Measurements from ENCODE around the gene RPSA.

RPSA gene

DNA sequence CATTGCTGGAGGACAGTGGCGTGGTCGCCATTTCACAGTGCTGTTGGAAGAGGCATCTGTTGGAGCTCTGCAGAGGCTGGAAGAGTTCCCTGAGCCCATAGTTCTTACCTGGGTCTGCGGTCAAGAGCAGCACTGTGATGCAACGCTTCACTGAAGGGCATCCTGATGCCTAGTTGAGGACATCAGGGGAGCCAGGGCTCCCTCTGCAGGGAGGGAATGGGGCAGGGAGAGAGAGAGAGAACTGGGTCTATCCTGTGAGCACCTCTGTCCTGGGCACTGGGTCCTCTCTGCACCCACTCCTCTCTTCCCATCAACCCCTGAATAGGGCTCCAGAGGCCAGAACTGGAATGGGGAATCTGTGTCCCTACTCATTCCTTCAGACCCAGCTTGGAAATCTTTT lies 37.0 kb downstream of the RPSA start:
- Histone ChIP-seq H3K27me3 (ENCODE audit: insufficient read depth, low read length, poor library complexity, severe bottlenecking) (no peaks in the 10 kb centered on the region), H3K36me3 (ENCODE audit: insufficient read depth, low read length) (no peaks in the 10 kb centered on the region), H3F3A (ENCODE audit: low read depth) (no peaks in the 10 kb centered on the region), H3K4me2 (ENCODE audit: low read depth, low read length, poor library complexity, severe bottlenecking) (no peak overlapping the region), H3K4me1 (ENCODE audit: insufficient read depth, low read length, poor library complexity, severe bottlenecking) (no peaks in the 10 kb centered on the region), H3K9me2 (replicated peaks; ENCODE audit: low read depth, low read length) (no peaks in the 10 kb centered on the region), H2AFZ (ENCODE audit: low read length) (no peak overlapping the region), H4K20me1 (ENCODE audit: insufficient read depth, low read length, poor library complexity, severe bottlenecking) (no peaks in the 10 kb centered on the region), H3K9me3 (ENCODE audit: insufficient read depth, low read depth, low read length) (no peaks in the 10 kb centered on the region), H3K4me3 (ENCODE audit: low read length, poor library complexity, severe bottlenecking) (no peak overlapping the region), H3K79me2 (ENCODE audit: insufficient read depth, low read length) (no peaks in the 10 kb centered on the region), H3K9ac (ENCODE audit: low read depth, low read length, poor library complexity, severe bottlenecking) (no peak overlapping the region)
- TF ChIP-seq, protein P1, sequence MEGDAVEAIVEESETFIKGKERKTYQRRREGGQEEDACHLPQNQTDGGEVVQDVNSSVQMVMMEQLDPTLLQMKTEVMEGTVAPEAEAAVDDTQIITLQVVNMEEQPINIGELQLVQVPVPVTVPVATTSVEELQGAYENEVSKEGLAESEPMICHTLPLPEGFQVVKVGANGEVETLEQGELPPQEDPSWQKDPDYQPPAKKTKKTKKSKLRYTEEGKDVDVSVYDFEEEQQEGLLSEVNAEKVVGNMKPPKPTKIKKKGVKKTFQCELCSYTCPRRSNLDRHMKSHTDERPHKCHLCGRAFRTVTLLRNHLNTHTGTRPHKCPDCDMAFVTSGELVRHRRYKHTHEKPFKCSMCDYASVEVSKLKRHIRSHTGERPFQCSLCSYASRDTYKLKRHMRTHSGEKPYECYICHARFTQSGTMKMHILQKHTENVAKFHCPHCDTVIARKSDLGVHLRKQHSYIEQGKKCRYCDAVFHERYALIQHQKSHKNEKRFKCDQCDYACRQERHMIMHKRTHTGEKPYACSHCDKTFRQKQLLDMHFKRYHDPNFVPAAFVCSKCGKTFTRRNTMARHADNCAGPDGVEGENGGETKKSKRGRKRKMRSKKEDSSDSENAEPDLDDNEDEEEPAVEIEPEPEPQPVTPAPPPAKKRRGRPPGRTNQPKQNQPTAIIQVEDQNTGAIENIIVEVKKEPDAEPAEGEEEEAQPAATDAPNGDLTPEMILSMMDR (conservative IDR thresholded peaks at IDR 0.05; ENCODE audit: low read length), result peak; percentile 38
- no peak for TF ChIP-seq EZH2phosphoT487 (IDR thresholded peaks at IDR 0.05; ENCODE audit: borderline replicate concordance)

DNA sequence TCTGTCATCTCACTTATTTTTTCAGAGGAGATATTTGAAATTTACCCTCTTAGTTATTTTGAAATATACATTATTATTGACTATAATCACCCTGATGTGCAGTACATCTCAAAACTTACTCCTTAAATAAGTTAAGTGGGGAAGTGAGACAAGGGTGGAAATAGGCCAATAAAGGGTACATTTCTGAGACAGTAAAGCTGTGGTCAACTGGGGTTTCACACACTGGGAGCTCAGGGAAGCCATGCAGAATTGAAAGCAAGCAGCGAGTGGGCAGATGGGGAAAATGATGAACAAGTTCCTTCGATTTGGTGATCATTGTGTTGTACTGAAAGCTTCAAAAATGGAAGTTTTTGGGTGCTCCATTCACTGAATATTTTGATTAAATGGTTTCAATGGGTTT lies 39.4 kb downstream of the RPSA start:
- Histone ChIP-seq H2AFZ (ENCODE audit: low read length) (no peak overlapping the region), H3K4me1 (ENCODE audit: insufficient read depth, low read length, poor library complexity, severe bottlenecking) (no peaks in the 10 kb centered on the region), H3F3A (ENCODE audit: low read depth) (no peaks in the 10 kb centered on the region), H3K27me3 (ENCODE audit: insufficient read depth, low read length, poor library complexity, severe bottlenecking) (no peaks in the 10 kb centered on the region), H3K4me3 (ENCODE audit: low read length, poor library complexity, severe bottlenecking) (no peak overlapping the region), H4K20me1 (ENCODE audit: insufficient read depth, low read length, poor library complexity, severe bottlenecking) (no peaks in the 10 kb centered on the region), H3K36me3 (ENCODE audit: insufficient read depth, low read length) (no peaks in the 10 kb centered on the region), H3K9me2 (replicated peaks; ENCODE audit: low read depth, low read length) (no peaks in the 10 kb centered on the region), H3K9me3 (ENCODE audit: insufficient read depth, low read depth, low read length) (no peaks in the 10 kb centered on the region), H3K9ac (ENCODE audit: low read depth, low read length, poor library complexity, severe bottlenecking) (no peak overlapping the region), H3K79me2 (ENCODE audit: insufficient read depth, low read length) (no peaks in the 10 kb centered on the region), H3K4me2 (ENCODE audit: low read depth, low read length, poor library complexity, severe bottlenecking) (no peak overlapping the region)
- TF ChIP-seq, protein P1 (conservative IDR thresholded peaks at IDR 0.05; ENCODE audit: low read length), result no peak
- no peak for TF ChIP-seq EZH2phosphoT487 (IDR thresholded peaks at IDR 0.05; ENCODE audit: borderline replicate concordance)

DNA sequence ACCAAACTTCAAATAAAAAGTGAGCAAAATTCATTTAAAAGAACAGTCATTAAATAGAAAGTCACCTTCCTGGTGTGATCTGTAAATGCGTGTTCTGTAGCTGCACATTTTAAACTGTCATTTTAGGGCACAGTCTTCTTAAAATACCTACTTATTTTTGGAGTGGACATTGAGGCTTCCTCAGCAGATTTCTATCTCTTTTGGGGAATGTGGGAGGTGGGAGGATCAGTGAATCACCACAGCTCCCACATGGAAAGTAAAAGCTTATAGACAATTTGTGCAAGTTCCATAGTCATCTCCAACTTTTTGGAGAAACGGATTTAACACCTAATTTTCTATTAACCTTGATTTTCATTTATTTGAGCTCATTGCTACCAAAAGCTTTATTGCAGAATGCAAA lies 39.9 kb downstream of the RPSA start:
- TF ChIP-seq, protein P1 (conservative IDR thresholded peaks at IDR 0.05; ENCODE audit: low read length), result no peak
- no peak for TF ChIP-seq EZH2phosphoT487 (IDR thresholded peaks at IDR 0.05; ENCODE audit: borderline replicate concordance)

More for the DNA sequence above, 39.9 kb downstream of the RPSA start:
- H2AFZ ChIP-seq (ENCODE audit: low read length), result no peak overlapping the region
- no peaks in the 10 kb centered on the region for H3K4me1 ChIP-seq (ENCODE audit: insufficient read depth, low read length, poor library complexity, severe bottlenecking)
- H3K36me3 ChIP-seq (ENCODE audit: insufficient read depth, low read length), result no peaks in the 10 kb centered on the region
- no peaks in the 10 kb centered on the region for H3K9me2 ChIP-seq (replicated peaks; ENCODE audit: low read depth, low read length)
- no peak overlapping the region for H3K9ac ChIP-seq (ENCODE audit: low read depth, low read length, poor library complexity, severe bottlenecking)
- no peak overlapping the region for H3K4me2 ChIP-seq (ENCODE audit: low read depth, low read length, poor library complexity, severe bottlenecking)
- H4K20me1 ChIP-seq (ENCODE audit: insufficient read depth, low read length, poor library complexity, severe bottlenecking), result no peaks in the 10 kb centered on the region
- H3K27me3 ChIP-seq (ENCODE audit: insufficient read depth, low read length, poor library complexity, severe bottlenecking), result no peaks in the 10 kb centered on the region
- no peaks in the 10 kb centered on the region for H3K9me3 ChIP-seq (ENCODE audit: insufficient read depth, low read depth, low read length)
- no peak overlapping the region for H3K4me3 ChIP-seq (ENCODE audit: low read length, poor library complexity, severe bottlenecking)
- H3F3A ChIP-seq (ENCODE audit: low read depth), result no peaks in the 10 kb centered on the region
- no peaks in the 10 kb centered on the region for H3K79me2 ChIP-seq (ENCODE audit: insufficient read depth, low read length)
